Adrenal gland (tissue), 12 donors: ENCODE data around the gene ARHGEF7. TPM values are rescaled to one million over a fixed set of nuclear protein-coding genes. Genes with fewer than 3 reads are reported as not detected.
"Not testable (repeated sequence)": the region's sequence is repeated elsewhere in the genome, so short reads cannot be mapped to it uniquely, and the experiment has no call there.

Source experiments
- DNase-seq, 7 donors: peaks; one replicate each; pipeline ENCODE4 v3.0.0-alpha.2; 2019 to 2020
- H3K27ac ChIP-seq, 5 donors: fragments of 200-600 bp; sonication (generic) in 4 of 5; 1 replicate in 3 of 5; 2 replicates in 2 of 5; pipeline versions ENCODE4 v1.5.1 to v1.8.0; 2016 to 2020; ENCODE audit warnings: mild to moderate bottlenecking in 1 of 5
- H3K27me3 ChIP-seq: fragments of 200-600 bp; 2 replicates; pipeline ENCODE4 v1.8.0; 2021
- H3K36me3 ChIP-seq, 2 donors: fragments of 200-600 bp; replicated peaks in 1 of 2; 1 replicate in 1 of 2; 2 replicates in 1 of 2; pipeline versions ENCODE4 v1.5.1 to v1.8.0; 2018 to 2022
- H3K4me1 ChIP-seq, 2 donors: fragments of 200-600 bp; replicated peaks in 1 of 2; 1 replicate in 1 of 2; 2 replicates in 1 of 2; pipeline versions ENCODE4 v1.5.1 to v1.8.0; 2018 to 2021
- H3K4me3 ChIP-seq, 4 donors: fragments of 200-600 bp; sonication (generic) in 3 of 4; one replicate each; pipeline ENCODE4 v1.5.1; 2016 to 2018
- H3K9me3 ChIP-seq, 3 donors: fragments of 200-600 bp; sonication (generic) in 1 of 3; replicated peaks in 1 of 3; 1 replicate in 2 of 3; 2 replicates in 1 of 3; pipeline versions ENCODE4 v1.5.1 to v1.8.0; 2016 to 2021
- CTCF ChIP-seq, 6 experiments: fragments of 450-650 bp in 4 of 6; fragments of 200-600 bp in 2 of 6; sonication (generic) in 1 of 6; IDR thresholded peaks; 1 replicate in 5 of 6; 2 replicates in 1 of 6; pipeline versions ENCODE4 v1.5.1 to v1.8.0; 2016 to 2021; ENCODE audit warnings: antibody characterized with exemption in 6 of 6, mild to moderate bottlenecking in 2 of 6, moderate library complexity in 1 of 6
- POLR2A ChIP-seq, 2 donors: fragments of 450-650 bp; IDR thresholded peaks; one replicate each; pipeline ENCODE4 v1.6.1; 2017; ENCODE audit warnings: antibody characterized with exemption in 2 of 2, mild to moderate bottlenecking in 2 of 2, moderate library complexity in 1 of 2
- WGBS, 4 donors: extraction: QIAGEN DNeasy Blood & Tissue Kit in 2 of 4; methylation state at CpG; one replicate each; pipeline versions ENCODE4 v1.1.5 to v1.1.7; 2013 to 2017; 5-methylcytosine and 5-hydroxymethylcytosine counted together
- intact Hi-C, 2 donors: fragments of 100-400 bp; cut with DNase I; formaldehyde crosslinking; loops; one replicate each; pipeline versions ENCODE4 v1.14.1 to v1.15.0; 2022 to 2023
- polyA plus RNA-seq, 3 donors: library from polyadenylated mRNA; stranded (reverse); fragments of 200-250 nt in 2 of 3; fragments of 350-450 nt in 1 of 3; fragmentation: Illumina TruSeq in 1 of 3; extraction: RNeasy Lipid Tissue Mini Kit (QIAGEN cat#74804) in 1 of 3; gene quantifications; one replicate each; pipeline ENCODE4 v1.2.3, GENCODE V29; 2013 to 2014
- total RNA-seq, 9 donors: library from RNA; depleted of rRNA in 4 of 9; stranded (reverse); fragments of >200 nt in 4 of 9; fragments of 120-200 nt in 1 of 9; fragmentation: NEBNext Ultra II Directional in 1 of 9; extraction: Animal tissue kit (Norgen Biotek cat#: 25700) in 1 of 9; gene quantifications; one replicate each; pipeline versions ENCODE4 v1.1.0 to v1.2.4, GENCODE V29; 2013 to 2023
- donor health status: healthy with polysubstance abuse.
- donor health status: Bipolar disorder and iron deficiency.
- donor health status: DM: yes; HTN: yes; CAD: no.
- donor health status: DM: no; HTN: no; CAD: no.
- donor health status: DM: no; HTN: no; CAD: no.
- donor health status: DM: yes; HTN: yes; CAD: no.

Gene ARHGEF7
- total and polyA plus RNA-seq, 12 donors: 25.3 to 69.3 (median 53.2) TPM

GRCh38 chr13:111079375-111079774 lies 35.7 kb upstream of the ARHGEF7 start:
- no peak for DNase-seq
- no peak for TF ChIP-seq POLR2A (IDR thresholded peaks at IDR 0.05)
- no peak for TF ChIP-seq CTCF (IDR thresholded peaks at IDR 0.05)
- Histone ChIP-seq H3K4me3 (no peak overlapping the region), H3K27ac (no peak overlapping the region), H3K4me1 (no peaks in the 10 kb centered on the region), H3K9me3 (peaks cover 0 to 11% (median 7%) of the 10 kb centered on the region in 3 donors), H3K27me3 (no peaks in the 10 kb centered on the region), H3K36me3 (no peaks in the 10 kb centered on the region)
- intact Hi-C loops: no loop called here
- whole genome bisulfite sequencing, 4 donors: 85 to 91% (median 86%) methylated on average over 12 of the region's 12 CpGs

- H3K4me3 ChIP-seq: no peak overlapping the region
- no peak overlapping the region for H3K27ac ChIP-seq
- H3K9me3 ChIP-seq: no peaks in the 10 kb centered on the region
- no peaks in the 10 kb centered on the region for H3K4me1 ChIP-seq
- 64 to 74% (median 67%) methylated on average over 5 of the region's 5 CpGs for WGBS, 4 donors
- DNase-seq: no peak
- H3K27me3 ChIP-seq: no peaks in the 10 kb centered on the region
- intact Hi-C loops: no loop called here
- no peak for TF ChIP-seq POLR2A (IDR thresholded peaks at IDR 0.05)
- no peak for TF ChIP-seq CTCF (IDR thresholded peaks at IDR 0.05)
- H3K36me3 ChIP-seq: no peaks in the 10 kb centered on the region
These were observed 34.5 kb upstream of the ARHGEF7 start for GRCh38 chr13:111080642-111081041.

- WGBS, 4 donors: 49 to 86% (median 66%) methylated on average over 4 of the region's 4 CpGs
- H3K4me1 ChIP-seq: no peaks in the 10 kb centered on the region
- intact Hi-C loops: no loop called here
- H3K4me3 ChIP-seq: no peak overlapping the region
- TF ChIP-seq CTCF (IDR thresholded peaks at IDR 0.05) (no peak), POLR2A (IDR thresholded peaks at IDR 0.05) (no peak)
- no peaks in the 10 kb centered on the region for H3K36me3 ChIP-seq
- H3K27ac ChIP-seq: no peak overlapping the region
- no peak for DNase-seq
- H3K9me3 ChIP-seq: no peaks in the 10 kb centered on the region
- H3K27me3 ChIP-seq: no peaks in the 10 kb centered on the region
These were observed 32.9 kb upstream of the ARHGEF7 start for GRCh38 chr13:111082240-111082639.

- H3K9me3 ChIP-seq, DNase-seq, H3K36me3 ChIP-seq, H3K4me1 ChIP-seq, H3K27me3 ChIP-seq, H3K27ac ChIP-seq, H3K4me3 ChIP-seq, intact Hi-C loops: not testable (repeated sequence)
- WGBS, 4 donors: 87 to 97% (median 94%) methylated on average over 7 to 14 of the region's 14 CpGs
These were observed 32.3 kb upstream of the ARHGEF7 start for GRCh38 chr13:111082769-111083168.

GRCh38 chr13:111083693-111084092 lies 31.4 kb upstream of the ARHGEF7 start:
- intact Hi-C loops, H3K27me3 ChIP-seq, DNase-seq, H3K4me1 ChIP-seq, H3K36me3 ChIP-seq, H3K9me3 ChIP-seq, H3K4me3 ChIP-seq, H3K27ac ChIP-seq: not testable (repeated sequence)
- 85 to 90% methylated on average over 10 to 16 of the region's 25 CpGs; no CpG with 5 or more reads in 2 of the 4 donors for WGBS, 4 donors
